ENCODE results near the gene ACCSL.

DNA sequence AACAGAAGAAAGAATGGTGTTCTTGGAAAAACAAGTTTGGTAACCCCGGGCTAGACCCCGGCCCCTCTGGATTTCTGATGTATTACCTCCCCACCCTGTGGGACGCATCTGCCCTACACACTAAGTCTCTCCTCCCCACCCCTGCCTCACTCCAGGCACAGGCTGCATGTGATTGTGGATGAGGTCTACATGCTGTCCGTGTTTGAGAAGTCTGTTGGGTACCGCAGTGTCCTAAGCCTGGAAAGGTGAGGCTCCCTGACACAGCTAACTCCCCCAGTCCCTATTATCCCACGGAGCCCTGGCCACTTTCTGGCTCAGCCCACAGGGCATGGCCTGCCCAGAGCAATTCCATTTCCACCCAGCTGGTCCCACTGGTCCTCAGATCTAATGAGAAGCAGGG, 31.6 kb downstream of the ACCSL start:
- TF ChIP-seq TAF1 (IDR thresholded peaks at IDR 0.05; ENCODE audit: borderline replicate concordance, insufficient read depth, low read length) (no peak), POLR2AphosphoS5 (IDR thresholded peaks at IDR 0.05; ENCODE audit: low read depth, low read length) (no peak), SIN3A (IDR thresholded peaks at IDR 0.05; ENCODE audit: borderline replicate concordance, insufficient read depth, low read length) (no peak), FOXP2 (optimal IDR thresholded peaks at IDR 0.05; ENCODE audit: borderline replicate concordance, extremely low read depth, extremely low read length, insufficient read depth) (no peak)

Data from PFSK-1 (cell line).